Umbilical cord (tissue), 2 donors: ENCODE data around the gene SOCS6. TPM values are rescaled to one million over a fixed set of nuclear protein-coding genes. Genes with fewer than 3 reads are reported as not detected.
"Not testable (repeated sequence)": the region's sequence is repeated elsewhere in the genome, so short reads cannot be mapped to it uniquely, and the experiment has no call there.

Source experiments
- DNase-seq: peaks from one replicate; pipeline ENCODE4 v3.0.0-alpha.2; 2015; ENCODE audit warnings: low spot score
- total RNA-seq: library from RNA; depleted of rRNA; stranded (reverse); fragments of >200 nt; gene quantifications from one replicate; pipeline ENCODE4 v1.2.3, GENCODE V29; 2014; ENCODE audit warnings: low replicate concordance; ENCODE audit not compliant: insufficient read depth

SOCS6 gene
- total RNA-seq, 1 donor from 2014 or later, result 31.8 TPM

DNA sequence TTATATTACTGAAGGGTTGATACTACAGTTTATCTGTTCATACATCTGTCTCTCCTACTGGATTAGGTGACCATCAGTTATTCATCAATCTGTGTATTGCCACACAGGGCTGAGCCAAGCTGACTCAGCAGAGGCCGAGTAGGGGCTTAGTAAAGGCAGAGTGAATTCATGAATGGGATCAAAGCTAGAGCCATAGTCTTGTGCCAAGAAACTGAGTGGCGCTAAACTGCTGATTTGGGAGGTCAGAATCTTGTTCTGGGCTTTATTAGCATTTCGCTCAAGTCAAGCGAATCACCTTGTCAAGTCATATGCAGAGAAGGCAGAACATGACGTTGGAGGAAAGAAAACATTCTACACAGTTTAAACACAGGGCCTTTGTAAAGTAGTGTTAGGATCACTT is 34.1 kb downstream of the SOCS6 start:
- peak; percentile 15 for DNase-seq

DNA sequence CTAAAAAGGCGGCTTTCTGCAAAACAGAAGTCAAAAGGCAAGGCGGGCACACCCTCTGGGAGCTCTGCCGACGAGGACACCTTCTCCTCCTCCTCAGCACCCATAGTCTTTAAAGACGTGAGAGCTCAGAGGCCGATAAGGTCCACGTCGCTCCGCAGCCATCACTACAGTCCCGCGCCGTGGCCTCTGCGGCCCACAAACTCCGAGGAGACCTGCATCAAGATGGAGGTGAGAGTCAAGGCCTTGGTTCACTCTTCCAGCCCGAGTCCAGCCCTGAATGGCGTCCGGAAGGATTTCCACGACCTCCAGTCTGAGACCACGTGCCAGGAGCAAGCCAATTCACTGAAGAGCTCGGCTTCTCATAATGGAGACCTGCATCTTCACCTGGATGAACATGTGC is 36.1 kb downstream of the SOCS6 start:
- no peak for DNase-seq

DNA sequence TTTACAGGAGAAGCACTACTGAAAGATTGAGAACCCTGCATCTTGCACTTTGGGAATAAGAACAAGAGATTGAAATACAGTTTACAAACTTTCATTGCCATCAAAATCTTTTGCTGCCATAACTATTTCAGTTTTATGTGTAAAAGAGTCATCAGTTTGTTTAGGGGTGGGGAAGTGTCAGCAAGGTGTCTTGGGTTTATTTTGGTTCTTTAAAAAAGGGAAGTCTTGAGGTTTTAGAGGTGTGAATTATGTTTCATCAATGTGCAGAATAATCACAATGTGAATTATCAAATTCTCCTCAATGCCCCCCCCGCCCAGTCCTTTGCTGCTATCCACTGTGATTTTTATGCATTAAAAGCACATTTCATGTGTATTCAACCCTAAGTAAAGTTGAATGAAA is 37.4 kb downstream of the SOCS6 start:
- DNase-seq, result no peak

DNA sequence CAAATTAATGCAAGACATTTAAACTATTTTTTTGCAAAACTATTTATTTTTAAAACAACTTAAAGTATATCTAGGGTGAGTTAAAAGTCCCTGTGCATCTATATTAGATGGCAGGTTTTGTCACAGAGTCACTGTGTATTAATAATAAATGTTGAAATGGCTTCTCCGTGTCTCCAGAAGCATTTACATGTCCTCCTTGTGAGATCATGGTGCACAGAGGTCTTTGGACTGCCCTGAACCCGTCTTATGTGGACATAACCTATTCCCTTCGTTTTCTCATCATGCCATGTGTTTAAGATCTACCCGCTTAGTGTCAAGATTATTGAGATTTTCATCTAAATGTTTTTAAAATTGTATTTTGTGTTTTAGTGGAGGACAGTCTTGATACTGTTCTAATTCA is 39.3 kb downstream of the SOCS6 start:
- no peak for DNase-seq

DNA sequence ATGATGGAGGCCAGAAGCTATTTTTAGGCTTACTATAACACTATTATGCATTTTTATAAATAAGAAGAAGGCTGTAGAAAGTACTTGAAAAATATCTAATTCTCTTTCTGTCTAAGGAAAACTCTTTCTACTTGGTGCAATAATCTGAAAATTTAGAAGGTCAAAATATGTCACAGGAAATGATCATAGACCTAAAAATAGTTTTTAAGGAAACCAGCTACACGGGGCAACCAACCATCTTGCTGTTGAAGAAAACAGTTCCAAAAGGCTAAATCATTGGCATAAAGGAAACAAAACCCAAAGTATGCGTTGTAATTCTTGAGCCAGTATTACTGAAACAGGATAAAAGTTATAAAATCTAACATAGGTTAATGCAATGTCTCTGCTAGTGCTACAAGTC is 40.2 kb downstream of the SOCS6 start:
- no peak for DNase-seq

DNA sequence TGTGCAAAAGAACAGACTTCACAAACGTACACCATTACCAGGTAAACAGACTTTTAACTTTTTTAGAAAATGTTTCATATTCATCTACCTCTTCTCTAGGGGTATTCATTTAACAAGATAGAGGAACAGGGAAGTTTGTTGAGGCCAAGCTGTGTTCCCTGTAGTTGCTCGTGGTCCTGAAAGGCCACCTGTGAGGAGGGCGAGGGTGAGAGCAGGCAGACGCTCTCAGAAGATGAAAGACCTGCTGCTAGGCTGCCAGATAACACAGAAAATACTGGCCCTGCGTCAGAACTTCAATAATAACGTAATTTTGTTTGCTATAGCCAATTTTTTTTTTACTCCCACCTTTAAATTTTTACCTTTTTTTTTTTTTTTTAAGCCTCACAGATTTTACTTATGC is 42.0 kb downstream of the SOCS6 start:
- DNase-seq, result no peak

DNA sequence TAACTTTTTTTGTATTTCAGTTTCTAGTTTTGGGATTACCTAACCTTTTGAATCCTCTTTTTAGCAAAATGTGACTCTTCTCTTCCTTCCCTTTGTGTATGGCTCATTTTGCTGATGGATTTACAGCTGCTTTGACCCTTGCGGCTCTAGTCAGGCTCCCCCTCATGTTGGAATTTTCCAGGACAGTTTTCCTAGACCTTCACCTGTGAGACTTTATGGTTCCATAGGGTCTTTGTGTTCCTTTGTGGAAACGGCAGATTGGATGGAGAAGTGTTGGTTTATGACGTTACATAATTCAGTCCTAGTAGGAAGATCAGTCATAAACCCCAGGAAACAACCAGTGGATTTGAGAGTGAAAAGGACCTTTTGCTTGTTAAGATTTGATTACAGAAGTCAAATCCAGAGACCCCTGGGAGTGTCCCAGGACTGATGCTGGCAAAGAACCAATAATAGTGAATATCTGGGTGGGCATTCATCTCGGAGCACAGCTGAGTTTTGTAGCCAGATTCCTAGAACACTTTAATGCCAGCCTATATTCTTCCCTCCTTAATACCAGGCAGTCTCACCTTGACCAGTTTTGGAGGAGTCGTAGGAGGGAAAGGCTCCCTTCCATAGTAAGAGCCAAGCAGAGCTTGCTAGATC is 42.7 kb downstream of the SOCS6 start:
- DNase-seq, result no peak

DNA sequence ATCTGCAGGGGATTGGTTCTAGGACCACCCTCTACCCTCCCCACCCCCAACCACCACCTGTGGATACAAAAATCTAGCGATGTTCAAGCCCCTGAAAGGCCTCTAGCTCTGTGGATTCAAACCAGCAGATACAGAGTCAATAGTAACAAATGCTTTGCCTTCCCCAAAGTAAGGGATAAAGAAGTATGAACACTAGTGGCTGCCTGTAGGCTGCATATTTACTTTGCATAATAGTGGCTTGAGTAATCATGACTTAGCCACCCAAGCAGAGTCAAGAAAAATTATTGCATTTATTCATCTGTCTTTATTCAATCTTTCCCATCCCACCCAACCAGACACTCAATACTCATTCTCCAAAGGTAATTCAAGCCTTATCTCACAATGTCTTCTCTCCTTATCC is 43.8 kb downstream of the SOCS6 start:
- no peak for DNase-seq

DNA sequence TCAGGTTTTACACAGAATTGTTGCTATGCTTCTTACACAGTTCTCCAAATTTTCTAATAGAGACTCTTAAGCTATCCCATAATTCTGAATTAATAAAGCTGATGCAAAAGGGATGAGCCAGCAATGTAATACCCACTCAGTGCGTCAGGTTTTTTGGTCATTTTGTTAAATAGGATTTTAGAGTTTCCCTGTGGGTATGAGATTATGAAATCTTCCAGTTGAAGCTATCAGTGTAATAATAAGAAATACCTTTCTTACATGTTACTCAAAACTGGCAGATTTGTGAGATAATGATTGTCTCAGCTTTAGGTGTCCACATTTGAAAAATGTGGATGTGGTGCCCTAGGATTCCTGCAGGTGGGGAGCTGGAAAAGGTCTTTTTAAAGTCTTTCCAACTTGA is 44.5 kb downstream of the SOCS6 start:
- DNase-seq, result no peak

DNA sequence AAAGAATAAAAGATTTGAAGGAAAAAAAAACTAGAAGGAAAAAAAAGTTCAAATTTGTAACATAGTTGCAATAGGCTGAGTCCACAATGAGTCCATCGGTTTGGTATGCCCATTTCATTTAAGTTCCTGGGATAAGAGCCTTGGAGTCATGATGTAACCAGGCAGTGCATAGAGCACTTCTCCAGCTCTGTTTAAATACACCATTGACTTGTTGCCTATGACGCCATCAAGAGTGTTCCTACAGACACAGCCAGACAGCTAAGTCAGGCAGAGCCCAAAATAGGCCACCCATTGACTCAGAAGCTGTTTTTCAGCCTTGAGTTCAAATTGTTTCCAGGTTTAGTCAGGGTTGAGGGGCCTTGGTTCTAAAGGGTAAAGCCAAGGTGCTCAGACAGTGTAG is 44.9 kb downstream of the SOCS6 start:
- no peak for DNase-seq

DNA sequence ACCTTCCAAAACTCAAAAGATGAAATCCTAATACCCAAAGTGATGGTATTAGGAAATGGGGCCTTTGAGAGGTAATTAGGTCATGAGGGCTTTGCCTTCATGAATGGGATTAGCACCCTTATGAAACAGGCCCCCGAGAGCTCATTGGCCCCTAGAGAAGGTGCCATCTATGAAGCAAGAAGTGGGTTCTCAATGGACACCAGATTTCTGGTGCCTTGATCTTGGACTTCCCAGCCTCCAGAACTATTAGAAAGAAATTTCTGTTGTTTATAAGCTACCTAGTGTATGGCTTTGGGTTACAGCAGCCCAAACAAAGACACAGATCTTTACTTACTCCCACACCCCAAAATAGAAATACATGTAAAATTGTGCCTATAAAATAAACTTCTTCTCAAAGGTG is 45.4 kb downstream of the SOCS6 start:
- no peak for DNase-seq

DNA sequence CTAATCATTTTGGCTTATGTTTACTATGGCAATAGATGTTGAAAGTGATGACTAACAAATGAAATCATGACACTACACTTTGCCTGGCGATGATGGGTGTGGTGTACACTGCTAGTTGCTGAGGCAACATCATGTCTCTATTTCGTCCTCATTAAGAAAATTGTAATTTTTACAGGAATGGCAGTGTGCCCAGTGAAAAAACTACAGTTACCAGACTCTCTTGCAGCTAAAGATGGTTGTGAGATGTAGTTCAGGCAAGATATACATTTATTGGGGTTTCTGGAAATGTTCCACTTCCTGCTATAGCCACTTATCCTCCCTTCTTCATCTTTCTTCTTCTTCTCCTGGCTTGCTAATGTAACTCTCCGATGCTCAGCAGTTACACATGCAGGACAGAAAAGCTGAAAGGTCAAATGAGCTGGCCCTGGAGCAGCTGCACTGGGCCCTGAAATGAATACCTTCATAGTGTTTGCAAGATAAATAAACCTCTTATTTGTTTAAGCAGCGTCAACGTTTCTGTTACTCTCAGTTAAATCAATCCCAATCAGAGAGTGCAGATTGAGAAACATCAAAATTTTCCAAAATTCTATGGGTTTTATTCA is 46.0 kb downstream of the SOCS6 start:
- DNase-seq, result no peak

DNA sequence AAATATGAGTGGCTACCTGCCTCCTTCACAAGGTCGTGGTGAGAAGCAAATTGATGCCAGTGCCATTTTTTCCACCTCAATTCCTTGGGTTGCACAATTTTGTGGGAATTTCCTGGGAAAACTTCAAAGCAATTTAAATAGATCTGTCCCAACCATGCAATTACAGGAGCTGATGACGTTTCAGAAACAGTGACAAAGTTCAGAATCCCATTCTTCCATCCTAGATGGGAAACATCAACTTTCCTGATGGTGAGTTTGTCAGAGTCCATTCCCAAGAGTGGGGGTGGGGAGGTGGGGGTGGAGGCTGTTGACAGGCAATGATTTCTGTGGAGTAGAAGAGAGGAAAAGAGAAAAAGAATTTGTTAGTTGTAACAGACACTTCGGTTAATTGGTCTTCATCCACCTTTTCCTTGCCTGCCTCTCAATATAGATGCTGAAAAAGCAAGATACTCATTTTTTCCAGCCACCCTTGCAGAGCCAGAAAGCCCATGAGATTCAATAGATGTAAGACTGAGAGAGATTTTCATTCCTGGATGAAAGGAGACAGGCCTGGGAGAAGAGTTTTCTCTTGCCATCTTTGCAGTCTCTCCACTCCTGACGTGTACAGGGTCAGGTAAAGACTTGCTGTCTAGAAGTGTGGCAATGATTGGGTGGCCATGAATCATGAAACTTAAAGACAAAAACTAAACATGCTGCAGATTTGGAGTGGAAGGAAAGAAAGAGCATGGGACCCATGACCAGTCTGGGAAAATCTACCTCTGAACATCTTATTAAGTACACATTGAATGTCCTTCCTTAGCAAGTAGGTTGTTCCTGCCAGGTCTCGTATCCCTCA is 47.3 kb downstream of the SOCS6 start:
- no peak for DNase-seq

DNA sequence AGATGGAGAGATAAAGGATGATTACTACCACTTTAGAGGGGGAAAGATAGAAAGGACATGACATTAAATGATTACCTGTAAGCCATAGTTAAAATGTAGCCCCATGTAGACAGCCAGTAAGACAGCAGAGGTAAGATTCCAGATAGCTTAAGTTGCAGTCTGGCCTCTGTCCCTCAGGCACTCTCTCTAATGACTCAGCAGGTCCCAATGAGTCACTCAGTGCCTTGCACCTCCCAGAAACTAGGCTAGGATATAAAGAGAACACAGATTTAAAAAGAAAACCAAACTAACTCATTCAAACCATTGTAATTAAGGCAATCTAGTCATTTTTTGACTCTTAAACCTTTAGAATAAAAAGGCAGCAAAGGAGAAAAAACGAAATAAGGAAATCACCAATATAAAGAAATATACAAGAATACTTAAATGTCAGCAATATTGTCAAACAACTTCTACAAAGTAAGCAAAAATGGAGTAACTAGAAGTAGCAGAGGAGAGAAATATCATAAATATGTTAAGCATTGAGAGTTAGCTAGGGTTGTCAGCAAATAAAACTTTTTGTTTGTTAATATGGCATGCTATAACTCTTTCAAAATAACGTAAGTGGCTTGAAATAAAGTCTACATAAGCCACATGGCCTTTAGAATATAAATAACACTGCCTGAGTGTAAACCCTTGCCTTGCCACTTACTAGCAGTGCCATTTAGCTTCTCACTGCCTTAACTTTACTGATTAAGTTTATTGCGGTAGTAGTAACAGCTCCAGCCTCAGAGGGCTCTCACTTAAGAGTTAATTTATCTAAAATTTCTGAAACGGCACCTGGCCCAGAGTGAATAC is 48.5 kb downstream of the SOCS6 start:
- peak; percentile 31 for DNase-seq

DNA sequence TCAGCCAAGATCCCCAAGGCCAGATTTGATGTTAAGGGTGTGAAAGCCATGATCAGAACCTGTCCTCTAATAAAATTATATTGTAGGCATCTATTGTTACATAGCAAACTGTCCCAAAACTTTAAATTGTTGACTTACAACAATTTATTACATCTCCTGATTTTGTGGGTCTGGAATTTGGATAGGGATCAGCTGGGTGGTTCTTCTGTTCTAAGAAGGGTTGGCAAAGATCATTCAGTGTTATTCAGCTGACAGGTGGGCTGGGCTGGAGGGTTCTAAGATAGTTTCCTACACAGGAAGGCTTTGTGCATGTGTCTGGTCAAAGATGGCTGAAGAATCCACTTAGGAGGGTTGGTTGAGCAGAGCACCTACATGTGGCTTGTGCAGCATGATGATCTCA is 50.0 kb downstream of the SOCS6 start:
- no peak for DNase-seq

DNA sequence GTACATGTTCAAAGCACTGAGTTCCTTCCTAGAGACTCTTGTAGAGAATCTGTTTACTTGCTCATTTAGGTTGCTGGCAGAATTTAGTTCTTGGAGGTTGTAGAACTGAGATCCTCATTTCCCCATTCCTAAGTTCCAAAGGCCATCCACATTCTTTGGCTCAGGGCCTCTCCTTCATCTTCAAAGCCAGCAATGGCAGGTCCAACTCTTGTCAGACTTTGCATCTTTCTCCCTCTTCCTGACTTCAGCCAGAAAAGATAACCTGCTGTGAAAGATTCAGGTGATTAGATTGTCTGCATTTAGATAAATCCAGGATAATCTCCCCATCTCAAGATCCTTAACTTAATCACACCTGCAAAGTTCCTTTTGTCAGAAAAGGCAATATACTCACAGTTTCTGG is 51.1 kb downstream of the SOCS6 start:
- no peak for DNase-seq

DNA sequence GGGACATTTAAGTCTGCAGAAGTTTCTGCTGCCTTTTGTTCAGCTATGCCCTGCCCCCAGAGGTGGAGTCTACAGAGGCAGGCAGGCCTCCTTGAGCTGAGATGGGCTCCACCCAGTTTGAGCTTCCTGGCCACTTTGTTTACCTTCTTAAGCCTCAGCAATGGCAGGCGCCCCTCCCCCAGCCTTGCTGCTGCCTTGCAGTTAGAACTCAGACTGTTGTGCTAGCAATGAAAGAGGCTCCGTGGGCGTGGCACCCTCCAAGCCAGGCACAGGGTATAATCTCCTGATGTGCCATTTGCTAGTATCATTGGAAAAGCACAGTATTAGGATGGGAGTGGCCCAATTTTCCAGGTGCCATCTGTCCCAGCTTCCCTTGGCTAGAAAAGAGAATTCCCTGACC is 59.6 kb downstream of the SOCS6 start:
- not testable (repeated sequence) for DNase-seq

DNA sequence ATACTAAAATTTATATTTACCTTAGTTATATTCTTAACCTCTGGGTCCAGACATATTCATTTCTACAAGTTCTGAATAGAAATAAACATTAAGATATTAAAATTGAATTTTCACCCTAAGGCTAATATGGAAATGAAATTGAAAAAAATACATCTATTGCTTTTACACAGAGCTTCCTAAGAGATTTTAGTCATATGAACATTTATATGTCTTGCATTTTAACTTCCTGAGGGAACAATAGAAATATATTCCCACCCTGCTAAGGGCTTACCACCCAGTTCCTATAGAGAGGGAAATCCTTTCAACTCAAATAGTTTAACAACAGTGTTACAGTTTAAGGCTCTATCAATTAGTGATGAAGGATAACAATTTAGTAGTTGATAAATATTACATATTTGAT is 60.5 kb downstream of the SOCS6 start:
- DNase-seq, result no peak

DNA sequence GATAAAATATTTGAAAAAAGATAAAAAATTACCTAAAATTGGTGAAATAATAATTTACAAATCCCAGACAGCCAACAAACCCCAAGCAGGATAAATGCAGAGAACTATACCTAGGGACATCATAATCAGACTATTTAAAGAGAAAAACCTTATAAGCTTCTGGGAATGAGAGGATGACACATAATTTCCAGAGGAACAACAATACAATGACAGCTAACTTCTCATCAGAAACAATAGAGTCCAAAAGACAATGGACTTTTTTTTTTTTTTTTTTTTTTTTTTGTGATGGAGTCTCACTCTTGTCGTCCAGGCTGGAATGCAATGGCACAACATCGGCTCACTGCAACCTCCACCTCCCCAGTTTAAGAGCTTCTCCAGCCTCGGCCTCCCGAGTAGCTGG is 65.2 kb downstream of the SOCS6 start:
- DNase-seq, result no peak

DNA sequence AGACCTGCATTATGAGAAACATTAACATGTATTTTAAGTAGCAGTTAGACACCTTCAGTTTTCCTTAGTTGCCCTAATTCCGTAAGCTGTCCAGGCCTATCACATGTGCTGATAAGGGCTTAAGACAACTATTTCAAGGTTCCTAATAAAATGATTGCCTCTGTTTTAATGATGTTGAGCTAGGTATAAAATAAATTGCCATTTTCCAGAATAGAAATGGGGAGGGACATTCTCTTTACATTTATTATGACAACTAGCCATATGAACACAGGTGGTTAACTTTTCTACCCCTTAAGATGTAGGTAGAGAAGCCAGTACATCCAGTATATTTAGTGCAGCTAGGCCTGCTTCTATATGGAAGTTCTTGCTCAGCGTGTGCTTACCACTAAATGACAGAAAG is 65.9 kb downstream of the SOCS6 start:
- no peak for DNase-seq

DNA sequence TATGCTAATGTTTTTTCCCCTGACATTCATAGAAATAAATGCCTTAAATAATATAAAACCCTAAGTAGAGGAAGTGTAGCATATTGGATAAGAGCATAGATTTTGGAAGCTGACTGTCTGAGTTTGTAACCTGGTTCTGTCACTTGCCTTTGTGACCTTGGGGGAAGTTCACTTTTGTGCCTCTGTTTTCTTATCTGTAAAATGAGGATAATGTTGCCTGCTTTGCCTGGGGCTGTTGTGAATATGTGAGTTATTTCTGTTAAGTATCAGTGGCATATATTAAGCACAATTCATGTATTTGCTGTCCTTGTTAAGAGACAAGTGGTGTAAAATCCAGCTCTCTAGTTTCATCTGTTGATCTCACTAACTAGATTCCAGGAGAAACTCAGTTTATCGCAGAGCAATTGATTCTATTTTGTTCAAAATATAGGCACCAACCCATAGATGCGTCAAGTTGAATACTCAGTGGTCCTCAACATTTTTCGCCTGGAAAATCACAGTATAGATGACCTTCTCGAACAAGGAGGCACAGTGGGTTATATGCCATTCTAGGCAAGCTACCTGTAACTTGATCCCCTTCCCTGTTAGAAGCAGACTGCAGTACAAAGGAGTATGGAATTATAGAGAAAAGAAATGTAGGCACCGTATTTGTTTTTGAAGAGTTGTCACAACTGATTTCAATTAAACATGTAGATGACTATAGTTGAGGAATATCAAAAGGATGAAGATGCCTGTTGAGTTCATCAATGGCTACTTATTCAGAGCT is 67.0 kb downstream of the SOCS6 start:
- no peak for DNase-seq

DNA sequence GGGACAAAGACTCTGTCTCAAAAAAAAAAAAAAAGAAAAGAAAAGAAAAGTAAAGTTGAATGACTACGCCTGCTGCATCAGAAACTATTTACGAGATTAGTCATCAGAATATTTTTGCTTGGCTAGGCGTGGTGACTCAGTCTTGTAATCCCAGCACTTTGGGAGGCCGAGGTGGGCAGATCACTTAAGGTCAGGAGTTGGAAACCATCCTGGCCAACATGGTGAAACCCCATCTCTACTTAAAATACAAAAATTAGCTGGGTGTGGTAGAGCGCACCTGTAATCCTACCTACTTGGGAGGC is 69.2 kb downstream of the SOCS6 start:
- DNase-seq, result not testable (repeated sequence)
